ENCODE data around the gene PLEKHD1. TPM values are rescaled to one million over a fixed set of nuclear protein-coding genes. Genes with fewer than 3 reads are reported as not detected.
A peak's percentile ranks its signal among the peaks of the same experiment; 100 is the strongest.

Gene PLEKHD1
- total RNA-seq, 1 donor from 2014 or later: 0.16 TPM

- peak; percentile 12 for DNase-seq
These were observed 64.0 kb downstream of the PLEKHD1 start for GRCh38 chr14:69548566-69548965.

GRCh38 chr14:69551511-69551910 lies 67.0 kb downstream of the PLEKHD1 start:
- no peak for DNase-seq

- no peak for DNase-seq
These were observed 68.7 kb downstream of the PLEKHD1 start for GRCh38 chr14:69553252-69553651.

GRCh38 chr14:69554500-69554899 lies 70.0 kb downstream of the PLEKHD1 start:
- no peak for DNase-seq

- DNase-seq: no peak
These were observed 74.2 kb downstream of the PLEKHD1 start for GRCh38 chr14:69558774-69559173.

- DNase-seq: peak; percentile 28
These were observed 75.1 kb downstream of the PLEKHD1 start for GRCh38 chr14:69559581-69560011.

GRCh38 chr14:69560826-69561225 lies 76.3 kb downstream of the PLEKHD1 start:
- no peak for DNase-seq

GRCh38 chr14:69561893-69562292 lies 77.4 kb downstream of the PLEKHD1 start:
- no peak for DNase-seq

- no peak for DNase-seq
These were observed 83.0 kb downstream of the PLEKHD1 start for GRCh38 chr14:69567563-69567962.

- DNase-seq: no peak
These were observed 85.3 kb downstream of the PLEKHD1 start for GRCh38 chr14:69569859-69570258.

- DNase-seq: no peak
These were observed 86.4 kb downstream of the PLEKHD1 start for GRCh38 chr14:69570836-69571330.

GRCh38 chr14:69571449-69572029 lies 87.0 kb downstream of the PLEKHD1 start:
- DNase-seq: no peak

- no peak for DNase-seq
These were observed 87.7 kb downstream of the PLEKHD1 start for GRCh38 chr14:69572030-69572840.

GRCh38 chr14:69572841-69573135 lies 88.3 kb downstream of the PLEKHD1 start:
- no peak for DNase-seq

GRCh38 chr14:69573205-69573830 lies 88.8 kb downstream of the PLEKHD1 start:
- no peak for DNase-seq

GRCh38 chr14:69573831-69574262 lies 89.3 kb downstream of the PLEKHD1 start:
- DNase-seq: peak; percentile 39

- DNase-seq: peak; percentile 55
These were observed 89.9 kb downstream of the PLEKHD1 start, which contains the start of gene CCDC177 for GRCh38 chr14:69574263-69574953. CCDC177 (minus strand) TSS chr14:69574871; CDS start chr14:69573622, 1,249 bp downstream.

GRCh38 chr14:69574954-69575295 lies 90.4 kb downstream of the PLEKHD1 start:
- DNase-seq: no peak

- no peak for DNase-seq
These were observed 94.9 kb downstream of the PLEKHD1 start for GRCh38 chr14:69579476-69579875.

- DNase-seq: no peak
These were observed 95.6 kb downstream of the PLEKHD1 start for GRCh38 chr14:69580009-69580577.

Measured in occipital lobe (tissue), 2 donors.